HepG2 (cell line): ENCODE data around the gene CA4. TPM values are rescaled to one million over a fixed set of nuclear protein-coding genes. Genes with fewer than 3 reads are reported as not detected.

ENCODE experiments used
- ATAC-seq: fragments of 200-7000 bp; cut with Tn5 transposase; 3 replicates; pipeline ENCODE4 v1.9.1; 2020; ENCODE audit warnings: mild to moderate bottlenecking, moderate library complexity
- BruUV-seq: library from RNA; stranded (reverse); fragments of 400-500 nt; replicated peaks from 2 replicates; lab custom pipeline; 2021; lab: Mats Ljungman, UMichigan
- CTCF ChIA-PET: fragments of 300-600 bp; formaldehyde crosslinking; extraction: SDS; loops from one replicate; lab custom pipeline; 2021; ENCODE audit warnings: low total read pairs, inconsistent platforms, low intra/inter-chr PET ratio; lab: Yijun Ruan, JAX
- POLR2A ChIA-PET: fragments of 350-600 bp; sonication (Branson Sonifier 250); formaldehyde crosslinking; loops from one replicate; lab custom pipeline; 2020; ENCODE audit warnings: antibody characterized with exemption, inconsistent platforms; lab: Yijun Ruan, JAX
- DNase-seq: peaks from one replicate; pipeline ENCODE4 v3.0.0-alpha.2; 2015; ENCODE audit warnings: low spot score
- FAIRE-seq: peaks from 3 replicates; lab custom pipeline; 2011; peaks lifted over from hg19 to GRCh38; lab: Jason Lieb, UNC
- H2AFZ ChIP-seq: one replicate; pipeline ENCODE4 v1.6.1; 2011; ENCODE audit warnings: low read length, inconsistent platforms
- H3K27ac ChIP-seq: fragments of 300-600 bp; 3 replicates; pipeline ENCODE4 v1.8.0; 2011; ENCODE audit warnings: mixed run types, mild to moderate bottlenecking, mixed read lengths, low read length, inconsistent platforms; ENCODE audit not compliant: insufficient read depth; ENCODE audit errors: extremely low read length
- H3K27me3 ChIP-seq, 2 experiments: fragments of 200-600 bp in 1 of 2; 2 replicates in 1 of 2; 3 replicates in 1 of 2; pipeline versions ENCODE4 v1.6.0 to v1.8.0; 2011; ENCODE audit warnings: low read length in 2 of 2, mild to moderate bottlenecking in 2 of 2, moderate library complexity in 2 of 2, inconsistent platforms in 1 of 2; ENCODE audit not compliant: insufficient read depth in 2 of 2, control insufficient read depth in 1 of 2
- H3K36me3 ChIP-seq, 2 experiments: fragments of 200-600 bp in 1 of 2; replicated peaks in 1 of 2; 2 replicates in 1 of 2; 3 replicates in 1 of 2; pipeline versions ENCODE4 v1.5.1 to v1.8.0; 2011; ENCODE audit warnings: low read length in 2 of 2, inconsistent platforms in 1 of 2; ENCODE audit not compliant: insufficient read depth in 2 of 2, control insufficient read depth in 1 of 2
- H3K4me1 ChIP-seq: 2 replicates; pipeline ENCODE4 v1.5.1; 2012; ENCODE audit warnings: low read length, inconsistent platforms; ENCODE audit not compliant: insufficient read depth
- H3K4me2 ChIP-seq: 2 replicates; pipeline ENCODE4 v1.6.0; 2011; ENCODE audit warnings: low read depth, low read length, inconsistent platforms
- H3K4me3 ChIP-seq, 3 experiments: fragments of 200-600 bp in 1 of 3; sonication (generic), shearing (Covaris generic) in 1 of 3; replicated peaks in 1 of 3; 2 replicates each; pipeline ENCODE4 v1.5.1; 2011 to 2016; ENCODE audit warnings: low read length in 3 of 3, inconsistent platforms in 2 of 3, low read depth in 2 of 3, mild to moderate bottlenecking in 2 of 3, control low read depth in 1 of 3, mixed read lengths in 1 of 3; ENCODE audit not compliant: insufficient read depth in 1 of 3
- H3K79me2 ChIP-seq: one replicate; pipeline ENCODE4 v1.6.1; 2011; ENCODE audit warnings: low read length, inconsistent platforms; ENCODE audit not compliant: insufficient read depth
- H3K9ac ChIP-seq: 2 replicates; pipeline ENCODE4 v1.6.0; 2011; ENCODE audit warnings: mild to moderate bottlenecking, low read depth, low read length, inconsistent platforms; ENCODE audit not compliant: insufficient read depth
- H3K9me3 ChIP-seq: 2 replicates; pipeline ENCODE4 v1.5.1; 2012; ENCODE audit warnings: mild to moderate bottlenecking, low read length
- H4K20me1 ChIP-seq: 2 replicates; pipeline ENCODE4 v1.6.0; 2011; ENCODE audit warnings: inconsistent platforms, mild to moderate bottlenecking, low read length, moderate library complexity; ENCODE audit not compliant: insufficient read depth
- DMAP1 ChIP-seq: IDR thresholded peaks from 2 replicates; pipeline ENCODE4 v1.6.1; 2016
- GABPB1 ChIP-seq: IDR thresholded peaks from 2 replicates; pipeline ENCODE4 v1.6.1; 2016; ENCODE audit warnings: mild to moderate bottlenecking, missing genetic modification reagents, moderate library complexity, missing compliant biosample characterization
- HOXA5 ChIP-seq: sonication (generic); formaldehyde crosslinking; IDR thresholded peaks from 2 replicates; pipeline ENCODE4 v1.4.0; 2020; ENCODE audit warnings: missing genetic modification reagents
- KLF16 ChIP-seq, 2 experiments: sonication (generic) in 1 of 2; formaldehyde crosslinking in 1 of 2; IDR thresholded peaks; 2 replicates each; pipeline versions ENCODE4 v1.6.1 to v1.8.0; 2016 to 2023; ENCODE audit warnings: missing genetic modification reagents in 2 of 2, missing compliant biosample characterization in 1 of 2
- MTF2 ChIP-seq: sonication (generic); formaldehyde crosslinking; IDR thresholded peaks from 2 replicates; pipeline ENCODE4 v1.5.0; 2020; ENCODE audit warnings: missing genetic modification reagents, borderline replicate concordance
- NR2C2 ChIP-seq: sonication (generic); formaldehyde crosslinking; IDR thresholded peaks from 2 replicates; pipeline ENCODE4 v1.4.0; 2020; ENCODE audit warnings: missing genetic modification reagents, mild to moderate bottlenecking, moderate library complexity, borderline replicate concordance
- SAP130 ChIP-seq: IDR thresholded peaks from 2 replicates; pipeline ENCODE4 v1.6.1; 2016; ENCODE audit warnings: low read depth
- SOX6 ChIP-seq, 2 experiments: fragments of 450-650 bp in 1 of 2; sonication (generic) in 1 of 2; formaldehyde crosslinking in 1 of 2; IDR thresholded peaks; 2 replicates each; pipeline versions ENCODE4 v1.4.0 to v1.6.1; 2017 to 2020; ENCODE audit warnings: antibody characterized with exemption in 1 of 2, mild to moderate bottlenecking in 1 of 2, missing genetic modification reagents in 1 of 2
- ZNF558 ChIP-seq: sonication (generic); formaldehyde crosslinking; IDR thresholded peaks from 2 replicates; pipeline ENCODE4 v1.9.0; 2022; ENCODE audit warnings: mild to moderate bottlenecking, missing genetic modification reagents, borderline replicate concordance
- WGBS: methylation state at CpG from one replicate; pipeline ENCODE4 v1.1.6; 2017; ENCODE audit warnings: low lambda C conversion rate; 5-methylcytosine and 5-hydroxymethylcytosine counted together
- in situ Hi-C: cut with HindIII; loops from 2 replicates; pipeline ENCODE4 v1.10.0; 2017; ENCODE audit warnings: low pct_unique_long_range_greater_than_20kb; ENCODE audit not compliant: extremely low pct_ligation_motif_present
- intact Hi-C: fragments of 100-400 bp; cut with micrococcal nuclease; formaldehyde crosslinking; loops from one replicate; pipeline ENCODE4 v1.10.0; 2022; ENCODE audit not compliant: unreplicated experiment
- polyA plus RNA-seq, 8 experiments: library from polyadenylated mRNA; depleted of rRNA in 3 of 8; stranded (reverse) in 7 of 8; unstranded in 1 of 8; fragments of >200 nt; fragmentation: Illumina TruSeq in 4 of 8; extraction: Trizol in 4 of 8; gene quantifications; 2 replicates each; pipeline versions ENCODE4 v1.2.1 to v1.2.3, GENCODE V29; 2011 to 2016; ENCODE audit warnings: low read depth in 4 of 8, missing spikeins in 1 of 8, mixed read lengths in 1 of 8; ENCODE audit not compliant: insufficient read depth in 1 of 8
- total RNA-seq, 5 experiments: library from RNA; depleted of rRNA; stranded (reverse); fragments of >200 nt; fragmentation: Illumina TruSeq; extraction: Trizol; gene quantifications; 2 replicates each; pipeline ENCODE4 v1.2.3, GENCODE V29; 2016; ENCODE audit warnings: low read depth in 1 of 5
- TF ChIP-seq, protein P1 (sequence below): IDR thresholded peaks from 2 replicates; pipeline ENCODE4 v1.6.1; 2016; ENCODE audit warnings: low read depth, control low read depth
- TF ChIP-seq, protein P2 (sequence below): sonication (generic); formaldehyde crosslinking; IDR thresholded peaks from 2 replicates; pipeline ENCODE4 v1.4.0; 2020; ENCODE audit warnings: mild to moderate bottlenecking, missing genetic modification reagents
- TF ChIP-seq, protein P3 (sequence below): sonication (generic); formaldehyde crosslinking; IDR thresholded peaks from 2 replicates; pipeline ENCODE4 v1.8.0; 2022; ENCODE audit warnings: missing genetic modification reagents, mild to moderate bottlenecking, borderline replicate concordance

CA4 gene
- total and polyA plus RNA-seq, 2 of the 13 experiments (the other 11 are each of a cell fraction or from before 2014, with no cell fraction given) = not detected

DNA sequence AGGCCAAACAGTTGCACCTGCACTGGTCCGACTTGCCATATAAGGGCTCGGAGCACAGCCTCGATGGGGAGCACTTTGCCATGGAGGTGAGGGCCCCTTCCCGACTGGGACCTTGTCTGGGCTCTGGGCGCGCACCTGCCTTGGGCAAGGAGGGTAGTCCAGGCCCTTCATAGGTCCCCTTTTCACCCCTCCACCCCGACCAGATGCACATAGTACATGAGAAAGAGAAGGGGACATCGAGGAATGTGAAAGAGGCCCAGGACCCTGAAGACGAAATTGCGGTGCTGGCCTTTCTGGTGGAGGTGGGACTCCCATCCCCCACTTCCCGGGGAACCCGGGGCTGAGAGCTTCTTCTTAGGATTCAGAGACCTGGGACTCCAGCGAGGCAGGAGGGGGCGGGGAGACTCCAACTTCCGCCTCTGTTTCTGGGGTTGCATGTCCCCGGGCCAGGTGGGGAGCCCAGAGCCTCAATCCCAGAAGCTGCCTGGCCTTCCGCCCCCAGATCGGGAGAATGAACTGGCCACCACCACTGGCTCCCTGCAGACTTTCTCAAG is 7.8 kb downstream of the CA4 start:
- WGBS = 21% methylated on average over 15 of the region's 18 CpGs
- TF ChIP-seq MTF2 = 0 out of 2 replicates have a peak, but pooled peaks have one; percentile 45
- no peak for TF ChIP-seq NR2C2 (CRISPR knock-in tag)
- TF ChIP-seq, all 625 proteins: peak for 1
- Histone ChIP-seq H3K79me2 (no peaks in the 10 kb centered on the region), H3K9me3 (no peaks in the 10 kb centered on the region), H3K27ac (no peak overlapping the region), H2AFZ (no peak overlapping the region), H3K9ac (no peak overlapping the region), H3K4me2 (no peak overlapping the region), H4K20me1 (no peaks in the 10 kb centered on the region), H3K4me1 (peaks cover 8% of the 10 kb centered on the region), H3K4me3 (no peak overlapping the region), H3K27me3 (peaks cover 14 to 85% of the 10 kb centered on the region in 2 experiments; a peak in 4 of 5 replicates), H3K36me3 (no peaks in the 10 kb centered on the region)
- no TSS peak for BruUV-seq
- FAIRE-seq (no peak), DNase-seq (no peak), ATAC-seq (no peak)
- in situ Hi-C loops = no loop called here
- POLR2A ChIA-PET = no interaction called here
- CTCF ChIA-PET = no interaction called here
- intact Hi-C loops = no loop called here

DNA sequence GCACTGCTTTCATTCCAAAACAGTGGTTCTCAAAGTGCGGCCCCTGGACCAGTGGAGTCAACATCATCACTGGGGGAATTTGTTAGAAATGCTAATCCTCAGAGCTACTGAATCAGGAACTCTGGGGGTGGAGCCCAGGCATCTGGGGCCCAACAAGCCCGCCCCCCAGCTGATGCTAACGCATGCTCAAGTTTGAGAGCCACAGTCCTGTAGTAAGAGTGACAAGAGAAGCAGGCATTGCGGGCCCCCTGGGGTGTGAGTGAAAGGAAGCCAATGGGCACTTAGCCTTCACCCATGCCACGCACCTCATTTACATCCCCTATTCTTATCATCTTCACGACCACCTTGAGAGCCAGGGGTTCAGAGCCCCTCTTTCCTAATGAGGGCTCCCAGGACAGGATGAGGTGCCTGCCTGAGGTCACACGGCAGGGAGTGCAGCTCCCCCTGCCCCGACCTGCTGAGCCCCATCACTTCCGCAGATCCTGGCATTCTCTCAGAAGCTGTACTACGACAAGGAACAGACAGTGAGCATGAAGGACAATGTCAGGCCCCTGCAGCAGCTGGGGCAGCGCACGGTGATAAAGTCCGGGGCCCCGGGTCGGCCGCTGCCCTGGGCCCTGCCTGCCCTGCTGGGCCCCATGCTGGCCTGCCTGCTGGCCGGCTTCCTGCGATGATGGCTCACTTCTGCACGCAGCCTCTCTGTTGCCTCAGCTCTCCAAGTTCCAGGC is 9.1 kb downstream of the CA4 start:
- ChIA-PET CTCF (no interaction called here), POLR2A (no interaction called here)
- ATAC-seq (peak; percentile 50), DNase-seq (no peak), FAIRE-seq (no peak)
- 28% methylated on average over 13 of the region's 19 CpGs for WGBS
- no peak overlapping the region for H3K9ac ChIP-seq
- no peaks in the 10 kb centered on the region for H3K9me3 ChIP-seq
- H3K27me3 ChIP-seq = peaks cover 12 to 79% of the 10 kb centered on the region in 2 experiments; a peak in 4 of 5 replicates
- H3K4me2 ChIP-seq = no peak overlapping the region
- H3K79me2 ChIP-seq = no peaks in the 10 kb centered on the region
- in situ Hi-C loops = no loop called here
- no TSS peak for BruUV-seq
- no peak overlapping the region for H3K4me3 ChIP-seq
- intact Hi-C loops = no loop called here
- no peak overlapping the region for H3K27ac ChIP-seq
- H2AFZ ChIP-seq = no peak overlapping the region
- H4K20me1 ChIP-seq = no peaks in the 10 kb centered on the region
- H3K36me3 ChIP-seq = no peaks in the 10 kb centered on the region
- H3K4me1 ChIP-seq = peaks cover 21% of the 10 kb centered on the region
- peak; percentile 32; the same call in 1 of the 2 replicates for TF ChIP-seq GABPB1 (CRISPR knock-in tag)
- no peak for TF ChIP-seq ZNF558
- TF ChIP-seq SOX6 (IDR thresholded peaks at IDR 0.05) = no peak
- 0 out of 2 replicates have a peak, but pooled peaks have one; percentile 13 for TF ChIP-seq SOX6 (CRISPR knock-in tag; IDR thresholded peaks at IDR 0.05)
- TF ChIP-seq KLF16 (CRISPR knock-in tag; IDR thresholded peaks at IDR 0.05) = no peak
- TF ChIP-seq, protein P1, sequence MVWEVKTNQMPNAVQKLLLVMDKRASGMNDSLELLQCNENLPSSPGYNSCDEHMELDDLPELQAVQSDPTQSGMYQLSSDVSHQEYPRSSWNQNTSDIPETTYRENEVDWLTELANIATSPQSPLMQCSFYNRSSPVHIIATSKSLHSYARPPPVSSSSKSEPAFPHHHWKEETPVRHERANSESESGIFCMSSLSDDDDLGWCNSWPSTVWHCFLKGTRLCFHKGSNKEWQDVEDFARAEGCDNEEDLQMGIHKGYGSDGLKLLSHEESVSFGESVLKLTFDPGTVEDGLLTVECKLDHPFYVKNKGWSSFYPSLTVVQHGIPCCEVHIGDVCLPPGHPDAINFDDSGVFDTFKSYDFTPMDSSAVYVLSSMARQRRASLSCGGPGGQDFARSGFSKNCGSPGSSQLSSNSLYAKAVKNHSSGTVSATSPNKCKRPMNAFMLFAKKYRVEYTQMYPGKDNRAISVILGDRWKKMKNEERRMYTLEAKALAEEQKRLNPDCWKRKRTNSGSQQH (CRISPR knock-in tag) = no peak
- TF ChIP-seq, protein P2, sequence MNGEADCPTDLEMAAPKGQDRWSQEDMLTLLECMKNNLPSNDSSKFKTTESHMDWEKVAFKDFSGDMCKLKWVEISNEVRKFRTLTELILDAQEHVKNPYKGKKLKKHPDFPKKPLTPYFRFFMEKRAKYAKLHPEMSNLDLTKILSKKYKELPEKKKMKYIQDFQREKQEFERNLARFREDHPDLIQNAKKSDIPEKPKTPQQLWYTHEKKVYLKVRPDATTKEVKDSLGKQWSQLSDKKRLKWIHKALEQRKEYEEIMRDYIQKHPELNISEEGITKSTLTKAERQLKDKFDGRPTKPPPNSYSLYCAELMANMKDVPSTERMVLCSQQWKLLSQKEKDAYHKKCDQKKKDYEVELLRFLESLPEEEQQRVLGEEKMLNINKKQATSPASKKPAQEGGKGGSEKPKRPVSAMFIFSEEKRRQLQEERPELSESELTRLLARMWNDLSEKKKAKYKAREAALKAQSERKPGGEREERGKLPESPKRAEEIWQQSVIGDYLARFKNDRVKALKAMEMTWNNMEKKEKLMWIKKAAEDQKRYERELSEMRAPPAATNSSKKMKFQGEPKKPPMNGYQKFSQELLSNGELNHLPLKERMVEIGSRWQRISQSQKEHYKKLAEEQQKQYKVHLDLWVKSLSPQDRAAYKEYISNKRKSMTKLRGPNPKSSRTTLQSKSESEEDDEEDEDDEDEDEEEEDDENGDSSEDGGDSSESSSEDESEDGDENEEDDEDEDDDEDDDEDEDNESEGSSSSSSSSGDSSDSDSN (CRISPR knock-in tag) = peak; percentile 73
- no peak for TF ChIP-seq DMAP1 (CRISPR knock-in tag)
- TF ChIP-seq SAP130 (CRISPR knock-in tag) = no peak
- TF ChIP-seq, protein P3, sequence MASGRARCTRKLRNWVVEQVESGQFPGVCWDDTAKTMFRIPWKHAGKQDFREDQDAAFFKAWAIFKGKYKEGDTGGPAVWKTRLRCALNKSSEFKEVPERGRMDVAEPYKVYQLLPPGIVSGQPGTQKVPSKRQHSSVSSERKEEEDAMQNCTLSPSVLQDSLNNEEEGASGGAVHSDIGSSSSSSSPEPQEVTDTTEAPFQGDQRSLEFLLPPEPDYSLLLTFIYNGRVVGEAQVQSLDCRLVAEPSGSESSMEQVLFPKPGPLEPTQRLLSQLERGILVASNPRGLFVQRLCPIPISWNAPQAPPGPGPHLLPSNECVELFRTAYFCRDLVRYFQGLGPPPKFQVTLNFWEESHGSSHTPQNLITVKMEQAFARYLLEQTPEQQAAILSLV = peak; percentile 33; the same call in 1 of the 2 replicates
- no peak for TF ChIP-seq HOXA5
